Measurements from ENCODE around the gene ERCC6L. TPM values are rescaled to one million over a fixed set of nuclear protein-coding genes. Genes with fewer than 3 reads are reported as not detected.
A peak's percentile ranks its signal among the peaks of the same experiment; 100 is the strongest.

ERCC6L gene, protein sequence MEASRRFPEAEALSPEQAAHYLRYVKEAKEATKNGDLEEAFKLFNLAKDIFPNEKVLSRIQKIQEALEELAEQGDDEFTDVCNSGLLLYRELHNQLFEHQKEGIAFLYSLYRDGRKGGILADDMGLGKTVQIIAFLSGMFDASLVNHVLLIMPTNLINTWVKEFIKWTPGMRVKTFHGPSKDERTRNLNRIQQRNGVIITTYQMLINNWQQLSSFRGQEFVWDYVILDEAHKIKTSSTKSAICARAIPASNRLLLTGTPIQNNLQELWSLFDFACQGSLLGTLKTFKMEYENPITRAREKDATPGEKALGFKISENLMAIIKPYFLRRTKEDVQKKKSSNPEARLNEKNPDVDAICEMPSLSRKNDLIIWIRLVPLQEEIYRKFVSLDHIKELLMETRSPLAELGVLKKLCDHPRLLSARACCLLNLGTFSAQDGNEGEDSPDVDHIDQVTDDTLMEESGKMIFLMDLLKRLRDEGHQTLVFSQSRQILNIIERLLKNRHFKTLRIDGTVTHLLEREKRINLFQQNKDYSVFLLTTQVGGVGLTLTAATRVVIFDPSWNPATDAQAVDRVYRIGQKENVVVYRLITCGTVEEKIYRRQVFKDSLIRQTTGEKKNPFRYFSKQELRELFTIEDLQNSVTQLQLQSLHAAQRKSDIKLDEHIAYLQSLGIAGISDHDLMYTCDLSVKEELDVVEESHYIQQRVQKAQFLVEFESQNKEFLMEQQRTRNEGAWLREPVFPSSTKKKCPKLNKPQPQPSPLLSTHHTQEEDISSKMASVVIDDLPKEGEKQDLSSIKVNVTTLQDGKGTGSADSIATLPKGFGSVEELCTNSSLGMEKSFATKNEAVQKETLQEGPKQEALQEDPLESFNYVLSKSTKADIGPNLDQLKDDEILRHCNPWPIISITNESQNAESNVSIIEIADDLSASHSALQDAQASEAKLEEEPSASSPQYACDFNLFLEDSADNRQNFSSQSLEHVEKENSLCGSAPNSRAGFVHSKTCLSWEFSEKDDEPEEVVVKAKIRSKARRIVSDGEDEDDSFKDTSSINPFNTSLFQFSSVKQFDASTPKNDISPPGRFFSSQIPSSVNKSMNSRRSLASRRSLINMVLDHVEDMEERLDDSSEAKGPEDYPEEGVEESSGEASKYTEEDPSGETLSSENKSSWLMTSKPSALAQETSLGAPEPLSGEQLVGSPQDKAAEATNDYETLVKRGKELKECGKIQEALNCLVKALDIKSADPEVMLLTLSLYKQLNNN
- total RNA-seq, result 1.8 TPM

DNA sequence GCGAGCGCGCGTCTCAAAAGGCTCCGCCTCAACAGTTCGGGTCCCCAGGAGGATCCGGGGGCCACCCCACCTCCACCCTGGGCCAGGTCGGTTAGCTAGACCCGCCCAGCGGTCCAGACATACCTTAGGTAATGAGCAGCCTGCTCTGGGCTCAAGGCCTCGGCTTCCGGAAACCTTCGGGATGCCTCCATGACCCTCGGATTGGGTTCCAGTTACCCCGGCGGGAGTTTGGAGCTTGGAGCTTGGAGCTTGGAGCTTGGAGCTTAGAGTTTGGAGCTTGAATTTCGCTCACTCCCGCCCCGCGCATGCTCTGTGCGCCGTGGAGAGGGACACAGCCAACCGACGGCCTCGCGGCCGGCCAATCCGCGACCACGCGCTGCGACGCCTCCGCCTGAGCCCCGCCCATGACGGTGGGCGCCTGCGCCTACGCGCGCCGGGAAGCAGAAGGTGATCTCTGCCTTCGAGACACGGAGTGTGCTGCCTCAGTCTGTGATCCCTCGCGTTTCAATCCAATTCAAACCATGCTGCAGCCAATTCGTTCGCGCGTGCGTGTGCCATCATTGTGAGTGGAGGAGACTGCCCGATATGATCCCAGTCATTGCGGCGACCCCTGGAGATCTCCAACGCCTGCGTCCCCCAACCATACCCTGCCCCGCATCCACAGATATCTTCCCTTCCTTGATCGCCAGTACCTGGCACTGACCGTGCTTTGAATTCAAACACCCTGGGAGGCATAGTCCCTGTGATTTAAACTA is at the start of gene ERCC6L:
Gene ERCC6L (minus strand): TSS at position 307 of the 755 bp plus-strand sequence. CDS start 116 bp downstream, at position 191.
- peak; percentile 69 for DNase-seq

DNA sequence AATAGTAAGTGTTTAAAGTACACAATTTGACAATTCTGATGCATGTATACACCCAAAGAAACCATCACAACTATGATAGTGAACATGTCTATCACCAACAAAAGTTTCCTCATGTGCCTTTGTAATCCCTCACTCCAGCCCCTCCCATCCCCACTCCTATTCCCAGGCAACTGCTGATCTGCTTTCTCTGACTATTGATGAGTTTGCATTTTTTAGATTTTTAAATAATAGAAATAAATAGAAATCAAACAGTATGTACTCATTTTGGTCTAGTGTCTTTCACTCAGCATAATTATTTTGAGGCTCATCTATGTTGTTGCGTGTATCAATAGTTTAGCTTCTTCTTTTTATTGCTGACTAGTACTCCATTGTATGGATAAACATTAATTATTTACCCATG is 43.5 kb upstream of the ERCC6L start:
- no peak for DNase-seq

DNA sequence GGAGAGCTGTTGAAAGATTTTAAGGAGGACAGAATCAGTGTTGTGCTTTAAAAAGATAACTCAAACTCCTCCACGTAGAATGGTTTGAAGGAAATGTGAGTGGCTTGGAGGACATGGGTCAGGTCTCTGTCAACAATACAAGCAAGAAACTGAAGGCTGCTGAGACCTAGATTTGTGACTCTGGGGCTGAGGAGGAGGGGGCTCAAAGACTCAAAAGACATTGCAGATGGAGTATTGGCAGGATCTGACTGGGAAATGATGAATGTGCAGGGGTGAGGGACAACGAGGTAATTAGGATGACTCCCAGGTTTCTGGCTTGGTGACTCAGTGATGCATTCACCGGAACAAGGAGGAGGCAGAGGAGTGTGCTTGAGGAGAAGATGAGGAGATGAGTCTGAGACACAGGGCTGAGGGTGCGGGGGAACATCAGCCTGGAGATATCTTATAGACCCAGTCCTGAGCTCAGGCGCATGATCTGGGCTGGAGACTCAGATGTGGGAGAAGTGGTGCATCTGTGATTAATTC is 41.6 kb upstream of the ERCC6L start:
- DNase-seq, result no peak

DNA sequence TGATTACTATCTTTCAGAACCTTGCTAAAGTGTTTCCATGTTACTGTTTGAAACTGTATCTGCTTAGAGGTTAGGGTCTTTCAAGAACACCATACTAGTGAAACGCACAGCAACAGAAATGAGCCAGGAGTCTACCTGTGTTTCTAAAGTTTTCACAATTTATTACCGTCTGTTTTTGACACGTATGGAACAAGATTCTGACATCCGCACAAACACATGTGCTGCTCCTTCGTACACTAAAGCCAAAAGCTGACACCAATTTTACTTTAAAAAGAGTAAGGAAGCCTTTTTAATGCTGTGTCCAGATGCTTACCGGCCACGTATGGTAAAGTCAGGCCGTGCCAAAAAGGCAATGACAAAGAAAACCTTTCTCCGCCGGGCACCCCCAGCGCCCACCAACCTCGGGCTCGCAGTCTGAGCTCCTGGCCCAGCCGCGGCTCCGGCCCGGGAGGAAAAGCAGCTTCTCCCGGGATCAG is 37.7 kb upstream of the ERCC6L start:
- no peak for DNase-seq

DNA sequence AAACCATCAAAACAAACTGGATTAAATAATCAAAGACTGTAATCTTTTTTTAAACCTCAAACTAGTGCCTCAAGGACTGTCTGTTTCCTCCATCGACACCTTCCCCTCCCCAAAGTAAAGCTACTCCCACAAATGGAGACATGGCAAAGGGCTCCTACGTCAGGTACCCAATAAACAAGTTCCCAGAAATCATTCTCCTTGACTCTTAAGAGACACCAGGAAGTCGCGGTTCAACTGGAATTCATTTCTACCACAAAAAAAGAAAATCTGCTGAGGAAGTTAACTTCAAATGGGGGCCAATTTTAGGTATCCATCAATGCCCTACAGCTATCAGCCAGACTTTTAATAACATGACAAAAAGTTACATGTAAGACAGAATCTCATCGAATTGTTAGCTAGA is 35.7 kb upstream of the ERCC6L start:
- no peak for DNase-seq

DNA sequence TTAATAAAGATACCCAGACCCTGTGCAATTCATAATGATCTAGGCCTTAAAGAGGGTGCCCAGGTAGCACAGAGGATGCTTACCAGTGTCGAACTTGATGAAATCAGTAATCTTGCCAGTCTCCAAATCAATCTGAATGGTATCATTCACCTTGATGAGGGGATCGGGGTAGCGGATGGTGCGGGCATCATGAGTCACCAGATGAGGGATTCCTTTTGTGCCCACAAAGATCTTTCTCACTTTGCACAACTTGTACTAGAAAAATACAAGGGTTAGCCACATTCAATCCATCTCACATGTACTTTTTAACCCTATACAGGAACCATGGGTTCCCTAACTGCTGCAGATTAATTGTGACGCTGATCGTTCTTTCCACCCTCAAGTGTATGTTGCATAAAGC is 34.9 kb upstream of the ERCC6L start:
- DNase-seq, result no peak

DNA sequence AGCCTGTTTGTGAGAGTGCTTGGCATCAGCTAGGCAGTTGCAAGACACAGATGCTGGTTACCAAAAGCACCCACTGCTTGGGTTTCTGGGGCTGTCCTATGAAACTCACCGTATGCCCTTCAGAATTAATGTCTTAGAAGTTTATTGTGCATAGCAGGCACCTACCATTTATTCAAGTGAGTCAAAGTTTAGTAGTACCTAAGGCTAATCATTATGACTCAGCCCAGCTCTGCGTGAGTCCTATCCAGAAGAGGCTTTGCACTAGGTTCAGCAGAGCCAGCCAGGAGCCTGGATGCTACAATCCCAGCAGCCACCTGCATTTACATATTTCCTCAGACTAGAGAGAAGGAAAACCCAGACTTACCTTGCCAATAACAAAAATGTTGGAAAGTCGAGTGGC is 34.0 kb upstream of the ERCC6L start:
- DNase-seq, result no peak

DNA sequence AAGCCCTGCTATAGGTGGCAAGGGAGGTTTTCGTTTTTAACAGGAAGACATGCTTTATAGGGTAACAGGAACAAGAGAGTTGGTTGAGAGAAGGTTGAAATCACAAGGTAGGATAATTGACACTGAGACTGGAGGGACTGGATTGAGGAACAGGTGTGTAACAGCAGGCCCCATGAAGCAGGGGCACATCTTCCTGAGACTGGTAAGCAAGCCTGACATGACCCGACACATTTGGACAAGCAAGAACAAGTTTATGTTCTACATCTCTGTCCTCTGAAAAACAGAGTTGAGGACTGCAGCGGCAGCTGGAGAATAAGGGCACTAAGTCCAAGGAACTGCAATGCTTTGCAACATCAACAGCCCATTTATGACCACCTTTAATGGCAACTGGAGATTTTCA is 33.0 kb upstream of the ERCC6L start:
- DNase-seq, result no peak

DNA sequence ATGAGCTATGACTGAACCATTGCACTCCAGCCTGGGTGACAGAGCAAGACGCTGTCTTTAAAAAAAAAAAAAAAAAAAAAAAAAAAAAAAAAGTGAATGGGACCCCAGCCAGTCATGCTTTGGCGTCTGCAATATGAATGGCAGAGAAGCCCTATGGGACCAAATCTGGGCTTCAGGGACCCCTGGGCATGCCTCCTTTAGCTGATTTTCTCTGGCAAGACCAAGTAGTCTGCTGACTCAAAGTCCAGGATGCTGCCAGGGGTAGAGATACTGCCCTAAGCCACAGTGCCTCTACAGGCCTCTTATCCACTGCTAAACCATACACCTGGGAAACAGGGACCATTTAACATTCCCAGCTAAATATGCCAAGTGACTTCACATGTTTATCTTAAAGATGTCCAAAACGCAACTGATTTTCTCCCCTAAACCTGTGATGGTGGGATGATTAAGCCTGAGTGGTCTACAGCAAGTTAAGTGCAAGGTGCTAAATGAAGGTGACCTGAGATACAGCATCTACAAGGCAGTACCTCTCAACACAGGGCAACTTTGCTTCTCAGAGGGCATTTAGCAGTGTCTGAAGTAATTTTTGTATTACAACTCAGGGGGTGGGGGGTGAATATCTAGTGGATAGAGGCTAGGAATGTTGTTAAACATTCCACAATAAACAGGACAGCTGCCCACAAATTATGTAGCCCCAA is 32.4 kb upstream of the ERCC6L start:
- no peak for DNase-seq

DNA sequence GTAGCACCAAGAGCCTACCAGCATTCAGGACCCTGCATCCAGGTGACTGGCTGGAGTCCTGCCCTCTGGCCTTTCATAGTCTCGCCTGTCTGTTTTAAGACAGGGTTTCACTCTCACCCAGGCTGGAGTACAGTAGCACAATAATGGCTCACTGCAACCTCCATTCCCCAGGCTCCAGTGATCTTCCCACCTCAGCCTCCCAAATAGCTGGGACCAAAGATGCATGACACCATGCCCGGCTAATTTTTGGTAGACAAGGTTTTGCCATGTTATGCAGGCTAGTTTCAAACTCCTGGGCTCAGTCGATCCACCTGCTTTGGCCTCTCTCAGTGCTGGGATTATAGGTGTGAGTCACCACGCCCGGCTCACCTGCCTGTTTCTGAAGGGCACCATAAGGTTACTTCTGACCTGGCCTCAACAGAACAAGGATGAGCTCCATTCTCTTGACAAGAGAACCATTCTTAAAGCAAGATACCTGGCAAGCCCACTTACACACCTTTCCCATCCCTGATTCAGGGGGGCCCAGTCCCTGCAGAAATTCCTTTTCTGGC is 31.6 kb upstream of the ERCC6L start:
- no peak for DNase-seq

DNA sequence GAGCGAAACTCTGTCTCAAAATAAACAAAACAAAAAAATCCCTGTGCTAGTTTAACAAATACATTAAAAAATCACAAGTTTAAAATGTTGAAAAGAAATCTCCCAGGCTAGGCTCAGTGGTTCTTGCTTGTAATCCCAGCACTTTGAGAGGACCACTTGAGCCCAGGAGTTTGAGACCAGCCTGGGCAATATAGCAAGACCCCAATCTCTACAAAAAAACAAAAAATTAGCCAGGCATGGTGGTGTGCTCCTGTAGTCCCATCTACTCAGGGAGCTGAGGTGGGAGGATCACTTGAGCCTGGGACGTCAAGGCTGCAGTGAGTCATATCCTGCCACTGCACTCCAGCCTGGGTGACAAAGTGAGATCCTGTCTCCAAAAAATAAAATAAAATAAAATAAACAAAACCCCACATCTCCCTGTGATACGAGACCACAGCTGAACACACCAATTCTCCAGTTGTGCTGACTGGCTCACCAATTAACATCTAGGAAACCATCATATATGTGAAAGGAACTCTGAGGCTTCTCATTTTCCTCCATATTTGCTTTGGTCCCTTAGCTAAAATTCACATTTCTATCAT is 30.9 kb upstream of the ERCC6L start:
- DNase-seq, result no peak

DNA sequence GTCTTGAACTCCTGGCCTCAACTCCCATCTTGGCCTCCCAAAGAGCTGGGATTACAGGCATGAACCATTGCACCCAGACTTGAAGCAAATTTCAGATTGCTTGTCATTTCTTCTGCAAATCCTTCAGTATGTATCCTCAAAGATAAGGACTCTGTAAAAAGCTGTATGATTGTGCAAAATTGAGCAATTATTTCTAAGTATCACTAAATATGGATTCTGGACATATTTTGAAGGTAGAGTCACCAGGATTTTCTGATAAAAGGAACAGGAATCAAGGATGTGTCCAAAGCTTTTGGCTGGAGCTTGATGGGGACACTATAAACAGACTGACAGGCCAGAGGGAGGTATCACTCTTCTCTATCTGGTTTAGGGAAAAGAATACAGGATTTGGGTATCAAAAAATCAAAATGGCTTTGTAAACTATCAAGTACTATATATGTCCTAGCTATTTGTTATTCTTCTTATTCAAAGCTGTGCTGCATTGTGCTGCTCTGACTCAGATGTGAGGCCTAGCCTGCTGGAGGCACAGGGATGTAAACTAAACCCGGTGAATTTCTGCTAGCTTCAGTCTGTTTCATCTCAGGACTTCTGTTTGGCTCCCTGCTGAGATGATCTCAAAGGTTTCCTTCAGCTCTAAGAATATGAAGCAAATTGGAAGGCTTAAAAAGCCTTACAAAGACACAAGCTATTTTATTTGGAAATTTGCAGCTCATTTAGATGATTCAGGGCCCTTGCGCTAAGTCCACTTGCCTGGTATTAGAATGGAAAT is 30.0 kb upstream of the ERCC6L start:
- DNase-seq, result no peak

DNA sequence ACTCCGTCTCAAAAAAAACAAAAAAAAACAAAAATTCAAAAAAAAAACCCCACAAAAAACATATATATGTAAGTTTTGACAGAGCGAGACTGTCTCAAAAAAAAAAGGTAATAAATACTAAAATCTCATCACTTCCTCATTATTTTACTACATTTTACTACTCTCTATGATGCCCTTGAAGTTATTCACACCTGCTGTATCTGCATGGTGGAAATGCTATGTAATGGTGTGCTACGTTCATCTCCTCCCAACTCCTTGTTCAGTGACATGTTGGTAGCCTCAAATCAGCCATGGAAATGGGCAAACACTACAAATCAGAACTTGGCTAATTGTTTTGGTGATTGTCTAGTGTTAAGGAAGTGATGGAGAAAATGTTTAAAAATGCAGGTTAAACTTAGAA is 26.4 kb upstream of the ERCC6L start:
- DNase-seq, result no peak

DNA sequence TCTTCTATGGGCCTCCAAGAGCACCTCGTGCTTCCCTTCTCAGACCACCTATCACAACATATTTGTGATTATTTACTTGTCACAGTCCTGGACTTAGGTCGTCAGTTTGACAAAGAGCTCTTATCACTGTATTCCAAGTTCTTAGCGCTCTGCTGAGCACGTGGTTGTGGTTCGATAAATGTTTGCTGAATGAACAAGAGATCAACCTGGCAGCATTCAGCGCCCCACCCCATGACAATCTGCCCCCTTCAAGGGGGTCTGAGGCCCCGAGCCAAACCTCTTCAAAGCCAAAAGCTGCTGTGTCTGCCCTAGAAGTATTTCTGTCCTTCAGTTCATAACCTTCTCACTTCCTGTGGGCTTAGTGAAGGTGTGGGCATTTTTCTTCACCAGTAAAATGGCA is 23.2 kb upstream of the ERCC6L start:
- DNase-seq, result no peak

DNA sequence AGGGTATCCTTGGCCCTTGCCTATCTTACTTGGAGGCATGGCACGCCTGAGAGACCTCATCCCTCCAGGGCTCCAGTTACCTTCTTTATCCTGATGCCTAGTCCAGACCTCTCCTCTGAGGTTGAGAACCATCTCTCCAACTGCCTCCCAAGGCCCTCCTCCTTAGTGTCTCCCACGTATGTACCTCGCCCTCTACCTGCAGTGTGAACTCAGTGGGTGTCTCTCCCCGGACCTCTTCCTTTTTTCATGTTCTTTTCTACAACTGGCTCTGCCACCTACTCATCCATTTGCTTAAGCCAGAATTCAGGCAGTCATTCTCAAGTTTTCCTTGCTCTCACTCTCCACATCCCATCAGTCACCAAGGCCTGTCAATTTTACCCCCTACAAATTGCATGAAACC is 21.6 kb upstream of the ERCC6L start:
- no peak for DNase-seq

DNA sequence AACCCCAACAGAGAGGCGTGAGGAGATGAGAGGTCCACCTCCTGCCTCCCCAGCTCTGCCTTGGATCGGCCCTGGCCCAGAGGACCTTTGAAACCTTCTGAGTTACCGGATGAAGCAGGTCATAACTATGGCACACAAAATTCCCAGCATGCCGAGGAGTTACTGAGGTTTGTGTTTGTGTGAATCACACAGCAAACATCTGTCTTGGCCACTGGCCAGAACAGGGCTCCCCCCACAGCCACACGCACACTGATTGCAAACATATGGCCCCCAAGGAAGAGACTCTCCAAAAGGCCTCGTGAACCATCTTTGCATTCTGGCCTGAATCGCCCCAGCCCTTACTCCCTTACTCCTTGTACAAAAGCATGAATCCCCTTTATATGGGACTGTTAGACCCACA is 19.3 kb upstream of the ERCC6L start:
- DNase-seq, result no peak

DNA sequence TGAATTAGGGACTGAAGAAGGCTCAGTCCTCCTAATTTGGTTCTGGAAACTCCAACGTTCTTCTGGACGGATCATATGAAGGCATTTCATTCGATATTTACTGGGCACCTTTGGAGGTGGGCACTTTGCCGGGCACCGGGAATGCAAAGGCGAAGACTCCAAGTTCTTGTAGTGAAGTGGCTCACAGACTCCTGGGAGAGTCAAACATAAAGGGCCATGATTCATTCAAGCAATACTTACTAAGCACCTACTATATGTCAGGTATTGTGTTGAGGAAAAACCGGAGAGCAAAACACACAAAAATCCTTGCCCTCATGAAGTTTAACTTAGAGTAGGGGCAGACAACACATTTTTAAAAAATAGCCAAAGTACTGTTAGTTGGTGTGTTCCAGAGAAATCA is 17.0 kb upstream of the ERCC6L start:
- no peak for DNase-seq

DNA sequence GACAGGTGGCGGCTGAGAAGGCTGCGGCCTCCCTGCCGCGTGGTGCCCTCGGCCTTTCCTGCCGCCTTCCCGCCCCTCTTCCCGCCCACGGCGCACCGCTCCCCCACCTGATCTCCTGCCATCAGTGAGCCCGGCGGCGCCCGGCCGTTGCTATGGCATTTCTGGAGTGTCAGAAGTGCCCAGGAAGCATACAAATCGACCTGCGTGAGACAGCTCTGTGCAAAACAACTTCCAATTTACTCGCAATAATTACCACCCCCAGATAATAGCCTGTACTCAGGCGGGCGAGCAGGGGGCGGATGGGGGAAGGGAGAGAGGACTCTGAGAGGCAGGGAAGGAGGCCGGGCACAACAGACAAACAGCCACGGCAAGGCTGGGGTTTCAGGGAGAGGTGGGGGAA is 16.6 kb upstream of the ERCC6L start:
- DNase-seq, result no peak

DNA sequence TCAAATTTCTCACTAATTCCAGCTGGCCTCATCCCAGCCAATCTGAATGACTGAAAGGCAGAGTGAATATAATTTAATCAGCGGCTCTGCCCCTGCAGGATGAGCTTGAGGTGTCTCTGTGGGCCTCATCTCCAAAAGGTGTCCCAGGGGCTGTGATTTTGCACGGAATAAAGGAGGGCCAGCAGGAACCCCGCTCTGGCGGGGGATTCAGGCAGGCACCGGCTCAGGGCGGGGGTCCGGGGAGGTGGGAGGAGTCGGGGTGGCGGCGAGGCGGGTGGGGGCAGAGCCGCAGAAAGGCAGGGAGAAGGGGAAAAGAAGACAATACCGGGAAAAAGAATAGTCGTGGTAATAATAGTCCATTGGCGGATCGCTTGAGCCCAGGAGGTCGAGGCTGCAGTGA is 16.0 kb upstream of the ERCC6L start:
- no peak for DNase-seq
